K562 (cell line): ENCODE measurements around the gene PDLIM5. TPM values are rescaled to one million over a fixed set of nuclear protein-coding genes. Genes with fewer than 3 reads are reported as not detected.
A peak's percentile ranks its signal among the peaks of the same experiment; 100 is the strongest.

Experiments
- CBX3 ChIP-seq, 2 experiments: IDR thresholded peaks; 1 replicate in 1 of 2; 2 replicates in 1 of 2; pipeline ENCODE4 v1.6.1; 2012; ENCODE audit warnings: inconsistent platforms in 2 of 2, low read length in 2 of 2, borderline replicate concordance in 1 of 2, control low read depth in 1 of 2
- DACH1 ChIP-seq: fragments of 450-650 bp; IDR thresholded peaks from 2 replicates; pipeline ENCODE4 v1.6.1; 2018; ENCODE audit not compliant: partially characterized antibody
- EGR1 ChIP-seq: fragments of 450-650 bp; conservative IDR thresholded peaks from 2 replicates; pipeline ENCODE4 v1.6.1; 2017; ENCODE audit warnings: mild to moderate bottlenecking
- FOXM1 ChIP-seq, 2 experiments: fragments of 450-650 bp in 1 of 2; sonication (generic) in 1 of 2; formaldehyde crosslinking in 1 of 2; IDR thresholded peaks; 2 replicates each; pipeline versions ENCODE4 v1.6.1 to v1.9.0; 2017 to 2022; ENCODE audit warnings: low read depth in 2 of 2, mild to moderate bottlenecking in 2 of 2, missing genetic modification reagents in 1 of 2, moderate library complexity in 1 of 2
- GATA2 ChIP-seq: sonication (generic); formaldehyde crosslinking; IDR thresholded peaks from 2 replicates; pipeline ENCODE4 v1.4.0; 2020; ENCODE audit warnings: mild to moderate bottlenecking, missing genetic modification reagents
- NCOA1 ChIP-seq: fragments of 450-650 bp; IDR thresholded peaks from 2 replicates; pipeline ENCODE4 v1.6.1; 2016; ENCODE audit warnings: low read depth
- PML ChIP-seq: IDR thresholded peaks from 2 replicates; pipeline ENCODE4 v1.6.1; 2012; ENCODE audit warnings: low read length, inconsistent platforms
- XRCC4 ChIP-seq: IDR thresholded peaks from one replicate; pipeline ENCODE4 v1.6.1; 2011; ENCODE audit not compliant: insufficient read depth, insufficient read length; ENCODE audit errors: extremely low read depth
- ZC3H11A ChIP-seq: IDR thresholded peaks from 2 replicates; pipeline ENCODE4 v1.6.1; 2012; ENCODE audit warnings: low read depth, low read length, improper control_type of control experiment
- ZNF140 ChIP-seq: fragments of 250-450 bp; sonication (Bioruptor Pico); IDR thresholded peaks from 2 replicates; pipeline ENCODE4 v1.8.0; 2021; ENCODE audit warnings: moderate library complexity, mild to moderate bottlenecking, inconsistent platforms
- ZNF695 ChIP-seq: fragments of 450-650 bp; formaldehyde crosslinking; IDR thresholded peaks from 2 replicates; pipeline ENCODE4 v1.4.0; 2020; ENCODE audit warnings: mild to moderate bottlenecking, moderate library complexity
- polyA plus RNA-seq, 8 experiments: library from polyadenylated mRNA; depleted of rRNA in 4 of 8; stranded (reverse) in 5 of 8; unstranded in 3 of 8; fragments of >200 nt; fragmentation: Nextera tagmentation in 2 of 8; fragmentation: Illumina TruSeq in 1 of 8; extraction: Ambion mirVana in 2 of 8; extraction: Trizol in 1 of 8; gene quantifications; 2 replicates each; pipeline versions ENCODE4 v1.2.1 to v1.2.3, GENCODE V29; 2011 to 2014; ENCODE audit warnings: inconsistent platforms in 1 of 8, missing spikeins in 1 of 8
- total RNA-seq, 7 experiments: library from RNA; depleted of rRNA in 6 of 7; stranded (reverse); fragments of >200 nt in 6 of 7; fragmentation: Illumina TruSeq in 2 of 7; extraction: Trizol in 2 of 7; gene quantifications; 2 replicates each; pipeline versions ENCODE4 v1.2.1 to v1.2.3, GENCODE V29; 2011 to 2021; ENCODE audit warnings: low replicate concordance in 1 of 7
- TF ChIP-seq, protein P1 (sequence below): sonication (generic); formaldehyde crosslinking; IDR thresholded peaks from 2 replicates; pipeline ENCODE4 v1.8.0; 2022; ENCODE audit warnings: mild to moderate bottlenecking, missing genetic modification reagents
- TF ChIP-seq, protein P2 (sequence below), 2 experiments: fragments of 450-650 bp; conservative IDR thresholded peaks; 2 replicates each; pipeline ENCODE4 v1.6.1; 2017; ENCODE audit warnings: mild to moderate bottlenecking in 2 of 2, moderate library complexity in 2 of 2
- TF ChIP-seq, protein P3 (sequence below): fragments of 450-650 bp; formaldehyde crosslinking; conservative IDR thresholded peaks from 2 replicates; pipeline ENCODE4 v1.4.0; 2022; ENCODE audit warnings: mild to moderate bottlenecking, missing genetic modification characterization
- TF ChIP-seq, protein P4 (sequence below): IDR thresholded peaks from 3 replicates; pipeline ENCODE4 v1.6.1; 2011; ENCODE audit warnings: borderline replicate concordance, mild to moderate bottlenecking, moderate library complexity; ENCODE audit not compliant: insufficient read length; ENCODE audit errors: extremely low read depth
- TF ChIP-seq, protein P5 (sequence below): fragments of 250-450 bp; sonication (Bioruptor Pico); IDR thresholded peaks from 2 replicates; pipeline ENCODE4 v1.8.0; 2022; ENCODE audit warnings: moderate library complexity, mild to moderate bottlenecking, inconsistent platforms

Gene PDLIM5
- total and polyA plus RNA-seq, 9 of the 15 experiments (the other 6 are each of a cell fraction or from before 2014, with no cell fraction given): 36.9 to 127 (median 62.5) TPM

DNA sequence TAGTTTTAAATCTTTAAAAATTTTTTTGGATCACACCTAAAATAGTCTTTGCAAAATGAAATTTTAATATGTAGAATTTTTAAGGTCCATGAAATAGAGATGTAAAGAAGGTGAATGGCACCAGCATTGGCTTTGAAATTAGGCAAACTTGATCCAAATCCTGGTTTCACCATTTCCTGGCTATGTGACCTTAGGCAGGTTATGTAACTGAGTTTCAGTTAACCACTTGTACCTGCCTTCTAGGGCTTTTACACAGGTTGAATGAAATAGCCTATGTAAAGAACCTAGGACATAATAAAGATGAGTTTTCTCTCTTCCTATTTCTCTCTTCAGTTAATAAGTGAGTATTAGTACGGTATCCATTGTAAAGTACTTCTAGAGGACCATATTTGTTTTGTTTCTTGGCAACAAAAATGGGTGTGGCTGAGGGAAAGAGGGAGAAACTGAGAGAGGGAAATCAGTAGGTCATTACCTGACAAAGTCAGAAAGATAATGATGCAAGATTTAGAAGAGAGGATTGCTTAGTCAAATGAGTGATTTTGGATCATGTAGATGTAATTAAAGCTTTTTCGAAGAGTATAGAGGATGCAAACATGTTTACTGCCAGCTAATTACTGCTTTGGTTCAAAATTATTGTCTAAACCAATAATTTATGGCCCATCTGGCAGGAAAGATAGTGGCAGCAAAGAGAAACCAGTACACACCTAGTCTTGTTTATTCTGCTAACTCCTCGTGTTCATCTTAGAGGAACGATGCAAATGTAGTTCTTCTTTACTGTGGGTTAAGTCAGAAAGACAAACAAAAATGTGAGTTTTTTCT is 81.9 kb downstream of the PDLIM5 start (continued):
- TF ChIP-seq GATA2 (CRISPR knock-in tag) (no peak), DACH1 (peak; percentile 39), CBX3 (IDR thresholded peaks at IDR 0.05; ENCODE audit: borderline replicate concordance in 1 of 2, low read length in 2 of 2) (peak in 1 of 2 experiments; percentile 26; a peak in 1 of 3 replicates), ZC3H11A (no peak), EGR1 (no peak), PML (peak; percentile 82), ZNF140 (CRISPR knock-in tag) (no peak), XRCC4 (no peak), FOXM1 (IDR thresholded peaks at IDR 0.05; ENCODE audit: low read depth) (peak; percentile 83), FOXM1 (CRISPR knock-in tag; IDR thresholded peaks at IDR 0.05; ENCODE audit: low read depth) (no peak), NCOA1 (peak; percentile 53; the same call in 1 of the 2 replicates), ZNF695 (CRISPR knock-in tag) (no peak)
- TF ChIP-seq, protein P1, sequence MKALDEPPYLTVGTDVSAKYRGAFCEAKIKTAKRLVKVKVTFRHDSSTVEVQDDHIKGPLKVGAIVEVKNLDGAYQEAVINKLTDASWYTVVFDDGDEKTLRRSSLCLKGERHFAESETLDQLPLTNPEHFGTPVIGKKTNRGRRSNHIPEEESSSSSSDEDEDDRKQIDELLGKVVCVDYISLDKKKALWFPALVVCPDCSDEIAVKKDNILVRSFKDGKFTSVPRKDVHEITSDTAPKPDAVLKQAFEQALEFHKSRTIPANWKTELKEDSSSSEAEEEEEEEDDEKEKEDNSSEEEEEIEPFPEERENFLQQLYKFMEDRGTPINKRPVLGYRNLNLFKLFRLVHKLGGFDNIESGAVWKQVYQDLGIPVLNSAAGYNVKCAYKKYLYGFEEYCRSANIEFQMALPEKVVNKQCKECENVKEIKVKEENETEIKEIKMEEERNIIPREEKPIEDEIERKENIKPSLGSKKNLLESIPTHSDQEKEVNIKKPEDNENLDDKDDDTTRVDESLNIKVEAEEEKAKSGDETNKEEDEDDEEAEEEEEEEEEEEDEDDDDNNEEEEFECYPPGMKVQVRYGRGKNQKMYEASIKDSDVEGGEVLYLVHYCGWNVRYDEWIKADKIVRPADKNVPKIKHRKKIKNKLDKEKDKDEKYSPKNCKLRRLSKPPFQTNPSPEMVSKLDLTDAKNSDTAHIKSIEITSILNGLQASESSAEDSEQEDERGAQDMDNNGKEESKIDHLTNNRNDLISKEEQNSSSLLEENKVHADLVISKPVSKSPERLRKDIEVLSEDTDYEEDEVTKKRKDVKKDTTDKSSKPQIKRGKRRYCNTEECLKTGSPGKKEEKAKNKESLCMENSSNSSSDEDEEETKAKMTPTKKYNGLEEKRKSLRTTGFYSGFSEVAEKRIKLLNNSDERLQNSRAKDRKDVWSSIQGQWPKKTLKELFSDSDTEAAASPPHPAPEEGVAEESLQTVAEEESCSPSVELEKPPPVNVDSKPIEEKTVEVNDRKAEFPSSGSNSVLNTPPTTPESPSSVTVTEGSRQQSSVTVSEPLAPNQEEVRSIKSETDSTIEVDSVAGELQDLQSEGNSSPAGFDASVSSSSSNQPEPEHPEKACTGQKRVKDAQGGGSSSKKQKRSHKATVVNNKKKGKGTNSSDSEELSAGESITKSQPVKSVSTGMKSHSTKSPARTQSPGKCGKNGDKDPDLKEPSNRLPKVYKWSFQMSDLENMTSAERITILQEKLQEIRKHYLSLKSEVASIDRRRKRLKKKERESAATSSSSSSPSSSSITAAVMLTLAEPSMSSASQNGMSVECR (CRISPR knock-in tag): no peak
- TF ChIP-seq, protein P2, sequence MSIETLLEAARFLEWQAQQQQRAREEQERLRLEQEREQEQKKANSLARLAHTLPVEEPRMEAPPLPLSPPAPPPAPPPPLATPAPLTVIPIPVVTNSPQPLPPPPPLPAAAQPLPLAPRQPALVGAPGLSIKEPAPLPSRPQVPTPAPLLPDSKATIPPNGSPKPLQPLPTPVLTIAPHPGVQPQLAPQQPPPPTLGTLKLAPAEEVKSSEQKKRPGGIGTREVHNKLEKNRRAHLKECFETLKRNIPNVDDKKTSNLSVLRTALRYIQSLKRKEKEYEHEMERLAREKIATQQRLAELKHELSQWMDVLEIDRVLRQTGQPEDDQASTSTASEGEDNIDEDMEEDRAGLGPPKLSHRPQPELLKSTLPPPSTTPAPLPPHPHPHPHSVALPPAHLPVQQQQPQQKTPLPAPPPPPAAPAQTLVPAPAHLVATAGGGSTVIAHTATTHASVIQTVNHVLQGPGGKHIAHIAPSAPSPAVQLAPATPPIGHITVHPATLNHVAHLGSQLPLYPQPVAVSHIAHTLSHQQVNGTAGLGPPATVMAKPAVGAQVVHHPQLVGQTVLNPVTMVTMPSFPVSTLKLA (conservative IDR thresholded peaks at IDR 0.05): peak; percentile 59 to 70; a peak in 3 of 4 replicates
- TF ChIP-seq, protein P3, sequence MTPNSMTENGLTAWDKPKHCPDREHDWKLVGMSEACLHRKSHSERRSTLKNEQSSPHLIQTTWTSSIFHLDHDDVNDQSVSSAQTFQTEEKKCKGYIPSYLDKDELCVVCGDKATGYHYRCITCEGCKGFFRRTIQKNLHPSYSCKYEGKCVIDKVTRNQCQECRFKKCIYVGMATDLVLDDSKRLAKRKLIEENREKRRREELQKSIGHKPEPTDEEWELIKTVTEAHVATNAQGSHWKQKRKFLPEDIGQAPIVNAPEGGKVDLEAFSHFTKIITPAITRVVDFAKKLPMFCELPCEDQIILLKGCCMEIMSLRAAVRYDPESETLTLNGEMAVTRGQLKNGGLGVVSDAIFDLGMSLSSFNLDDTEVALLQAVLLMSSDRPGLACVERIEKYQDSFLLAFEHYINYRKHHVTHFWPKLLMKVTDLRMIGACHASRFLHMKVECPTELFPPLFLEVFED (CRISPR knock-in tag): no peak
- TF ChIP-seq, protein P4, sequence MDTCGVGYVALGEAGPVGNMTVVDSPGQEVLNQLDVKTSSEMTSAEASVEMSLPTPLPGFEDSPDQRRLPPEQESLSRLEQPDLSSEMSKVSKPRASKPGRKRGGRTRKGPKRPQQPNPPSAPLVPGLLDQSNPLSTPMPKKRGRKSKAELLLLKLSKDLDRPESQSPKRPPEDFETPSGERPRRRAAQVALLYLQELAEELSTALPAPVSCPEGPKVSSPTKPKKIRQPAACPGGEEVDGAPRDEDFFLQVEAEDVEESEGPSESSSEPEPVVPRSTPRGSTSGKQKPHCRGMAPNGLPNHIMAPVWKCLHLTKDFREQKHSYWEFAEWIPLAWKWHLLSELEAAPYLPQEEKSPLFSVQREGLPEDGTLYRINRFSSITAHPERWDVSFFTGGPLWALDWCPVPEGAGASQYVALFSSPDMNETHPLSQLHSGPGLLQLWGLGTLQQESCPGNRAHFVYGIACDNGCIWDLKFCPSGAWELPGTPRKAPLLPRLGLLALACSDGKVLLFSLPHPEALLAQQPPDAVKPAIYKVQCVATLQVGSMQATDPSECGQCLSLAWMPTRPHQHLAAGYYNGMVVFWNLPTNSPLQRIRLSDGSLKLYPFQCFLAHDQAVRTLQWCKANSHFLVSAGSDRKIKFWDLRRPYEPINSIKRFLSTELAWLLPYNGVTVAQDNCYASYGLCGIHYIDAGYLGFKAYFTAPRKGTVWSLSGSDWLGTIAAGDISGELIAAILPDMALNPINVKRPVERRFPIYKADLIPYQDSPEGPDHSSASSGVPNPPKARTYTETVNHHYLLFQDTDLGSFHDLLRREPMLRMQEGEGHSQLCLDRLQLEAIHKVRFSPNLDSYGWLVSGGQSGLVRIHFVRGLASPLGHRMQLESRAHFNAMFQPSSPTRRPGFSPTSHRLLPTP: no peak
- TF ChIP-seq, protein P5, sequence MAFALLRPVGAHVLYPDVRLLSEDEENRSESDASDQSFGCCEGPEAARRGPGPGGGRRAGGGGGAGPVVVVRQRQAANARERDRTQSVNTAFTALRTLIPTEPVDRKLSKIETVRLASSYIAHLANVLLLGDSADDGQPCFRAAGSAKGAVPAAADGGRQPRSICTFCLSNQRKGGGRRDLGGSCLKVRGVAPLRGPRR (CRISPR knock-in tag): no peak
